HEK293T (cell line): Measurements from ENCODE around the gene PDE4B.

Experiments
- ARNT ChIP-seq: fragments of 450-650 bp; IDR thresholded peaks from 2 replicates; pipeline ENCODE4 v1.6.1; 2017; ENCODE audit warnings: mild to moderate bottlenecking
- BHLHE40 ChIP-seq: fragments of 450-650 bp; IDR thresholded peaks from 2 replicates; pipeline ENCODE4 v1.6.1; 2016; ENCODE audit warnings: mild to moderate bottlenecking, moderate library complexity, borderline replicate concordance
- FOXA1 ChIP-seq: fragments of 450-650 bp; IDR thresholded peaks from 2 replicates; pipeline ENCODE4 v1.6.1; 2016; ENCODE audit warnings: mild to moderate bottlenecking
- NFRKB ChIP-seq: fragments of 450-650 bp; IDR thresholded peaks from 2 replicates; pipeline ENCODE4 v1.6.1; 2016; ENCODE audit warnings: mild to moderate bottlenecking, moderate library complexity
- SP1 ChIP-seq: fragments of 450-650 bp; IDR thresholded peaks from 2 replicates; pipeline ENCODE4 v1.6.1; 2017
- TARDBP ChIP-seq: fragments of 450-650 bp; IDR thresholded peaks from 2 replicates; pipeline ENCODE4 v1.6.1; 2016

- TF ChIP-seq SP1 (no peak), ARNT (no peak), BHLHE40 (no peak), NFRKB (no peak), TARDBP (no peak), FOXA1 (no peak)
These were observed 154.3 kb downstream of the PDE4B start for GRCh38 chr1:65946960-65947359.
